Epithelial cell of umbilical artery (primary cell): ENCODE results near the gene JAZF1. TPM values are rescaled to one million over a fixed set of nuclear protein-coding genes. Genes with fewer than 3 reads are reported as not detected.

ENCODE experiments used
- total RNA-seq: library from RNA; depleted of rRNA; stranded (reverse); fragments of >200 nt; gene quantifications from 2 replicates; pipeline ENCODE4 v1.2.3, GENCODE V29; 2014

The JAZF1 gene
- 3.9 and 4.7 TPM in 2 replicates for total RNA-seq

DNA sequence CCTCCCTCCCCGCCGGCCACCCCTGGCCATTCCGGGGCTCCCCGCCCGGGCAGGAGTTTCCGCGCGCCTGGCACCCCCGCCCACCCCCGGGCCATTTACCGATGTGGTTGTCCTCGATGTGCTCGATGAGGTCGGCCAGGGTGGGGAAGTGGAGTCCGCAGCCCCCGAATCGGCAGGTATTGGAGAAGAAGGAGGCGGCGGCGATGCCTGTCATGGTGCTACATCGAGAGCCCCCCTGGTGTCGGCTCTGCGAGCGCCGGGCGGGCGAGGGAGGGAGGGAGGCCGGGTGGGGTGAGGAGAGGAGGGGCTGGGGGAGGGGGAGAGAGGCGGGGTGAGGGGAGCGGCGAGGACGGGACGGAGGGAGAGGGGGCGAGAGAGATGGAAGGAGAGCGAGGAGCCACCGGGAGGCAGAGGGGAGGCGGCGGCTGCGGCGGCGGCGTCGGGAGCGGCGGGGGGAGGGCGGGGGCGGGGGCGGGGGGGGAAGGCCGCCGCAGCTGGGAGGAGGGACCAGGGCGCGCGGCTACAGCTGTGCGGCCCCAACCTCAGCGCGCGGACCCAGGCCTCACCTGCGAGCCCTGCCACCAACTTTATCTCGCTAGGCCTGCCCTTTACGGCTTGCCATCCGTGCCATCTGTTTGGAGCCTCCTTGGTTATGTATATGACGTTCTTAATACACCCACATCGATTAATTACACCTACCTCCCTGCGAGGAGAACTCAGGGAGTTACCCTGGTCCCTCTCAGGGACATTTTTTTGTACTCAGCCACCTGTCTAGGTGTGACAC lies at the start of gene JAZF1:
Gene JAZF1 (minus strand): TSS at position 432 of the 784 bp plus-strand sequence.

Other genes starting within 250 kb of the JAZF1 start
- 2.3 and 2.4 TPM in 2 replicates for gene CREB5, start 231.7 kb upstream of the JAZF1 start, total RNA-seq